Amniotic epithelial cell (primary cell): ENCODE data around the gene TMCC1.
A peak's percentile ranks its signal among the peaks of the same experiment; 100 is the strongest.
"Not testable (repeated sequence)": the region's sequence is repeated elsewhere in the genome, so short reads cannot be mapped to it uniquely, and the experiment has no call there.

Source experiments
- DNase-seq: peaks from one replicate; pipeline ENCODE4 v3.0.0-alpha.2; 2010; ENCODE audit warnings: low read depth

TMCC1 gene

GRCh38 chr3:129686941-129687340 is 206.6 kb downstream of the TMCC1 start:
- DNase-seq: no peak

- no peak for DNase-seq
Observed at GRCh38 chr3:129684270-129684669, 209.2 kb downstream of the TMCC1 start.

- no peak for DNase-seq
Observed at GRCh38 chr3:129683201-129683600, 210.3 kb downstream of the TMCC1 start.

GRCh38 chr3:129676985-129677384 is 216.5 kb downstream of the TMCC1 start:
- no peak for DNase-seq

- not testable (repeated sequence) for DNase-seq
Observed at GRCh38 chr3:129674798-129675123, 218.8 kb downstream of the TMCC1 start.

GRCh38 chr3:129673897-129674797 is 219.4 kb downstream of the TMCC1 start:
- DNase-seq: no peak

GRCh38 chr3:129673012-129673411 is 220.5 kb downstream of the TMCC1 start:
- peak; percentile 13 for DNase-seq

- DNase-seq: no peak
Observed at GRCh38 chr3:129672412-129672811, 221.1 kb downstream of the TMCC1 start.

GRCh38 chr3:129665024-129665768 is 228.3 kb downstream of the TMCC1 start:
- DNase-seq: peak; percentile 65

- no peak for DNase-seq
Observed at GRCh38 chr3:129663930-129664646, 229.4 kb downstream of the TMCC1 start.

- no peak for DNase-seq
Observed at GRCh38 chr3:129663045-129663446, 230.5 kb downstream of the TMCC1 start.

GRCh38 chr3:129662191-129662608 is 231.3 kb downstream of the TMCC1 start:
- peak; percentile 5 for DNase-seq

GRCh38 chr3:129661766-129662165 is 231.7 kb downstream of the TMCC1 start:
- no peak for DNase-seq

- peak; percentile 8 for DNase-seq
Observed at GRCh38 chr3:129658110-129658843, 235.2 kb downstream of the TMCC1 start.

- DNase-seq: no peak
Observed at GRCh38 chr3:129657261-129658046, 236.1 kb downstream of the TMCC1 start.

GRCh38 chr3:129656659-129657247 is 236.8 kb downstream of the TMCC1 start:
- DNase-seq: no peak

GRCh38 chr3:129655291-129655700 is 238.2 kb downstream of the TMCC1 start:
- no peak for DNase-seq

GRCh38 chr3:129654131-129654530 is 239.4 kb downstream of the TMCC1 start:
- peak; percentile 73 for DNase-seq

GRCh38 chr3:129653019-129653418 is 240.5 kb downstream of the TMCC1 start:
- DNase-seq: no peak

GRCh38 chr3:129651435-129652202 is 241.9 kb downstream of the TMCC1 start:
- DNase-seq: peak; percentile 74
